GM12892 (cell line): Measurements from ENCODE around the gene RNF207.

ENCODE experiments used
- POLR2A ChIP-seq: IDR thresholded peaks from 2 replicates; pipeline ENCODE4 v1.6.1; 2011; ENCODE audit warnings: low read depth, low read length, control low read depth
- POLR2AphosphoS5 ChIP-seq: IDR thresholded peaks from 2 replicates; pipeline ENCODE4 v1.6.1; 2011; ENCODE audit warnings: low read depth, low read length, control low read depth

- no peak for TF ChIP-seq POLR2A
- no peak for TF ChIP-seq POLR2AphosphoS5
These were observed 53.8 kb downstream of the RNF207 start for GRCh38 chr1:6259491-6260362.
